Activated CD4-positive, CD25-positive, alpha-beta regulatory T cell treated with anti-CD3 and anti-CD28 coated beads, Interleukin-2, amount 50 U/mL, for 16 hours (primary cell): ENCODE results near the gene GSTM1.
"Not testable (repeated sequence)": the region's sequence is repeated elsewhere in the genome, so short reads cannot be mapped to it uniquely, and the experiment has no call there.

Experiments
- DNase-seq: peaks from one replicate; pipeline ENCODE4 v3.0.0-alpha.2; 2020; ENCODE audit warnings: low read depth, low spot score

Gene GSTM1

GRCh38 chr1:109697066-109697465 lies 9.4 kb downstream of the GSTM1 start:
- no peak for DNase-seq

- DNase-seq: not testable (repeated sequence)
These were observed 10.2 kb downstream of the GSTM1 start for GRCh38 chr1:109697861-109698260.

DNA sequence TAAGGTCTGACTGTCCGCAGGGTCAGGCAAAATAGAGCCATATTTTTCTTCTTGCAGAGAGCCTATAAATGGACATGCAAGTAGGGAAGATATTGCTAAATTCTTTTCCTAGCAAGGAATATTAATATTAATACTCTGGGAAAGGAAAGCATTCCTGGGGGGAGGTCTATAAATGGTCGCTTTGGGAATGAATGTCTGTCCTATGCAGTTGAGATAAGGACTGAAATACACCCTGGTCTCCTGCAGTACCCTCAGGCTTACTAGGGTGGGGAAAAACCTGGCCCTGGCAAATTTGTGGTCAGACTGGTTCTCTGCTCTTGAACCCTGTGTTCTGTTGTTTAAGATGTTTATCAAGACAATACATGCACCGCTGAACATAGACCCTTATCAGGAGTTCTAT lies 15.3 kb downstream of the GSTM1 start:
- not testable (repeated sequence) for DNase-seq

DNA sequence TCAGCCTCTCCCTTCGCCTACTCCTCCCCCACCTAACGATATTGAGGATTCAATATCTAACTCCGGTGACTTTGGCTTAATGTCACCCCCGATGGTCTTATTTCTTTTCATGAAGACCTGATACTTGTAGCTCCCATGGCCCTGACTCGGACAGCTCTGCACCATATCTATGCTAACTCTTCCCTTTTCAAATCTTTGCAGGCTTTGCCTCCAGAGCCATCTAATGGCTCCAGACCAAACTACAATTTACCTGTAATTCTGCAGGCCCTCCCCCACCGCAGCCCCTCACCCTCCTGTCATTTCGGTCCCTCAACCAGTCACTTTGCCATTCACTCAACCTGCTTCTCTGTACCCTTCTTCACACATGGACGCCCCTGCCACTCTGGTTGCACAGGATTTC lies 16.6 kb downstream of the GSTM1 start:
- DNase-seq: no peak

DNA sequence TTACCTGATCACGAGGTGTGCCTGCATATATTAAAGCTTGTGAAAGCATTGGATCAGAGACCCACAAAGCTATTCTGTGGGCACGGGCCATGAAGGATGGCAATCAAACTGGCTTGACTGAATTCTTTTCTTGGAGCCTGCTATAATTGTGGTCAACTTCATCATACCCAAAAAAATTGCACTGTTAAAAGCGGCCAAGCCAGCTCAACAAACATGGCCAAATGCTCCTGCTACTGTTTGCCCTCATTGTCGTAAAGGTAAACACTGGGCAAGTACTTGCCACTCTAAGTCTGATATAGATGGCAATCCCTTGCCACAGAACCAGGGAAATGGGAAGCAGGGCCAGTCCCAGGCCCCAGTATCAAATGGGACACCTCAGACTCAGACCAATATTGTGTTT lies 17.8 kb downstream of the GSTM1 start:
- DNase-seq: no peak

GRCh38 chr1:109708949-109709348 lies 21.3 kb downstream of the GSTM1 start:
- not testable (repeated sequence) for DNase-seq

- not testable (repeated sequence) for DNase-seq
These were observed 22.2 kb downstream of the GSTM1 start for GRCh38 chr1:109709822-109710221.

DNA sequence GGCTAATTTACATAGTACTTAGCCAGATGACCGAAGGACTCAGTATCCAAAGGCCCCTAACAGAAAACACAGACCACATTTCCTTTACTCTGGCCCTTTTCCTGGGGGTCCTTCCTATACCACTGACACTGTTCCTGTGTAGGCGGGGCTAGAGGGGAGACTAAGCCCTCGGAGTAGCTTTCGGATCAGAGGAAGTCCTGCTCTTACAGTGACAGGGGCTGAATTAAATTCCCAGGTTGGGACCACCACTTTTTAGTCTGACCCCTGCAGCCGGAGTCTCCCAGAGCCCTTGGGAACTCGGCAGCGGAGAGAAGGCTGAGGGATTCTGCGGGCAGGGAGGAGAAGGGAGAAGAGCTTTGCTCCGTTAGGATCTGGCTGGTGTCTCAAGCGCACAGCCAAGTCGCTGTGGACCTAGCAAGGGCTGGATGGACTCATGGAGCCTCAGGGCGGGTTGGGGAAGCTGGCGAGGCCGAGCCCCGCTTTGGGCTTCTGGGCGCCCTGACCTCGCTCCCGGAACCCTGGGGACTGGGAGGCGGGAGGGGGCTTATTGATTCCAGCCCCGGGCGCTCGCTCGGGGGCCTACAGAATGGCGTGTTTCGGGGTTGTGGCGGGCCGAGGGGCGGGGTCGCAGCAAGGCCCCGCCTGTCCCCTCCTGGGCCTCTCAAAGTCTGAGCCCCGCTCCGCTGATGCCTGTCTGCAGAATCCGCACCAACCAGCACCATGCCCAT lies 24.1 kb downstream of the GSTM1 start, which contains the start of gene GSTM5:
TSS of gene GSTM5 (plus strand) at position 659 of the 728 bp plus-strand sequence. CDS start at position 721, 62 bp downstream.
- not testable (repeated sequence) for DNase-seq

- DNase-seq: no peak
These were observed 24.8 kb downstream of the GSTM1 start for GRCh38 chr1:109712321-109712864.

GRCh38 chr1:109713636-109714035 lies 26.0 kb downstream of the GSTM1 start:
- DNase-seq: no peak

DNA sequence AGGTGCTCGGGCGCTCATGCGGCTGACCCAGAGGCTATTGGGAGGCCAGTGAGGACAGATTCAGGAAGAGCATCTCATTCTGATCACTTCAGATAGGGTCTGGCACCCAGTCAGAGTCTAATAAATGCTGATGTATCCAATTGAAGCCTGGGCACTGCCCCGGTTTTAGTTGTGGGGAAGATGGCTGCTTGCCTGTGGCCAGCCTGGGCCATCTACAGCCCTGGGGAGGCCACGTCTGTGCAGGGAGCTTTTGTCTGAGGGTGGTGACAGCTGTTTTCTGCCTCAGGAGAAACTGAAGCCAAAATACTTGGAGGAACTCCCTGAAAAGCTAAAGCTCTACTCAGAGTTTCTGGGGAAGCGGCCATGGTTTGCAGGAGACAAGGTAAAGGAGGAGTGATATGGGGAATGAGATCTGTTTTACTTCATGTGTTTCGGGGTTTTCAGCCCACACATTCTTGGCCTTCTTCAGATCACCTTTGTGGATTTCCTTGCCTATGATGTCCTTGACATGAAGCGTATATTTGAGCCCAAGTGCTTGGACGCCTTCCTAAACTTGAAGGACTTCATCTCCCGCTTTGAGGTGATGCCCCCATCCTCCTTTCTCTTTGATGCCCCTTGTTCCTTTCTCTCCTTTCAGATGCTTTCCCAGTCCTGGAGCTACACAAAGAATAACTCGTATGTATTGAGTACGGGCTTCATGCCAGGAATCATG lies 27.2 kb downstream of the GSTM1 start:
- no peak for DNase-seq

- no peak for DNase-seq
These were observed 28.5 kb downstream of the GSTM1 start for GRCh38 chr1:109716121-109716520.

- DNase-seq: no peak
These were observed 29.0 kb downstream of the GSTM1 start for GRCh38 chr1:109716570-109717090.

DNA sequence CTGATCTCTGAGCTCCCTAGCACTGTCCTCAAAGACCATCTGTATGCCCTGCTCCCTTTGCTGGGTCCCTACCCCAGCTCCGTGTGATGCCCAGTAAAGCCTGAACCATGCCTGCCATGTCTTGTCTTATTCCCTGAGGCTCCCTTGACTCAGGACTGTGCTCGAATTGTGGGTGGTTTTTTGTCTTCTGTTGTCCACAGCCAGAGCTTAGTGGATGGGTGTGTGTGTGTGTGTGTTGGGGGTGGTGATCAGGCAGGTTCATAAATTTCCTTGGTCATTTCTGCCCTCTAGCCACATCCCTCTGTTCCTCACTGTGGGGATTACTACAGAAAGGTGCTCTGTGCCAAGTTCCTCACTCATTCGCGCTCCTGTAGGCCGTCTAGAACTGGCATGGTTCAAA lies 30.1 kb downstream of the GSTM1 start:
- DNase-seq: no peak

- DNase-seq: no peak
These were observed 30.9 kb downstream of the GSTM1 start for GRCh38 chr1:109718495-109718894.

- DNase-seq: no peak
These were observed 31.8 kb downstream of the GSTM1 start for GRCh38 chr1:109719337-109719837.

- no peak for DNase-seq
These were observed 33.4 kb downstream of the GSTM1 start for GRCh38 chr1:109721042-109721441.

DNA sequence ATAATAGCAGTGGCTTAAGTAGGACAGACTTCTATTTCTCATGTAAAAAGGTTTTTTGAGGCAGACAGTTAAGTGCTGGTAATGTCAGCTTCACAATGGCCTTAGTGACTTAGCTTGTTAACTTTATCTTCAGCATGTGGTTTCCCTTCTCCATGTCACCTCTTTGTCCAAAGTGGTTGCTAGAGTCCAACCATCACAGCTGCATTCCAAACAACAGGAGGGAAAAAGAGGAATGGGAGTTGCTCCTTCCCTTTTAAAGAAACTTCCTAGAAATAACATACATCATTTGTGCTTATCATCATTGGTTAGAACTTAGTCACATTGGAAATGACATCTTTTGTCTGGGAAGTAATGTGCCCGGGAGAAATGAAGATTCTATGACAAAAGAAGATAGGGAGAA lies 34.4 kb downstream of the GSTM1 start:
- no peak for DNase-seq

GRCh38 chr1:109722908-109723691 lies 35.5 kb downstream of the GSTM1 start:
- no peak for DNase-seq

- DNase-seq: no peak
These were observed 37.3 kb downstream of the GSTM1 start for GRCh38 chr1:109724933-109725332.

DNA sequence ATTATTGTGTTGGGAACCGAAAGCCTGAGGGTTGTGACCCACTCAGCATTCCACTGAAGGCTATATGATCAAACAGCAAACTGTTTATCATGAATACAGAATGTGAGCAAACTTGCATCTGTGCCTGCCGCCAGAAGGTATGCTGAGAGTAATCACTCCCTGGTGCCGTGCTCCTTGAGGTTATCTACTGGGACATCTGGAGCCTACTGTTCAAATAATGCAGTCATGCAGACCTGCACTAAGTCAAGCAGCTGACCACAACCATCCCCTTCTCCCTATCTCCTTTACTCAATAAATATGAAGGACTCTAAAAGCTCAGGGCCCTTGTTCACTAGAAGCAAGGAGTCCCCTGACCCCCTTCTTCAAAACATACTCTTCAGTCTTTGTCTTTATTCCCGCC lies 37.9 kb downstream of the GSTM1 start:
- DNase-seq: no peak

DNA sequence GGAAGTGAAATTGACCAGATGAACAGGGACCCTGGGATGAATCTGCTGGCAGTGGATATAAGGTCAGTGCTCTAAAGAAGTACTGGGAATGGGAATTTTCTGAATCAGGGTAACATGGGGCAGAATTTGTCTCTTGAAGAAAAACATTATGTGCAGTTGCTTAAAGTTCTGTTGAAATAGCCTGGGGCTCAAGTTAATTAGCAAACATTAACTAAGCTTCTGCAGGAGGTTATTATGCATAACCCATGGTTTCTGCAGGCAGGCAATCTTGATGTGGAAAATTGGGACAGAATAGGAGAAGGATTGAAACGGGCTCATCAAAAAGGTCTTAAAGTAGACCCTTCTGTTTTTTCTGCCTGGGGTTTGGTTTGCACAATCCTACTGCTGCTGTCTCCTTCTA lies 38.4 kb downstream of the GSTM1 start:
- no peak for DNase-seq
